HepG2 (cell line): ENCODE data around the gene FAM219A. TPM values are rescaled to one million over a fixed set of nuclear protein-coding genes. Genes with fewer than 3 reads are reported as not detected.

Experiments
- MTA1 ChIP-seq: sonication (generic); formaldehyde crosslinking; IDR thresholded peaks from 2 replicates; pipeline ENCODE4 v1.4.0; 2020; ENCODE audit warnings: missing genetic modification reagents, mild to moderate bottlenecking, borderline replicate concordance
- PAWR ChIP-seq: sonication (generic); formaldehyde crosslinking; IDR thresholded peaks from 2 replicates; pipeline ENCODE4 v1.4.0; 2020; ENCODE audit warnings: missing genetic modification reagents, mild to moderate bottlenecking, borderline replicate concordance
- PLRG1 ChIP-seq: fragments of 450-650 bp; conservative IDR thresholded peaks from 2 replicates; pipeline ENCODE4 v1.6.1; 2016
- RBAK ChIP-seq: sonication (generic); formaldehyde crosslinking; IDR thresholded peaks from 2 replicates; pipeline ENCODE4 v1.5.1; 2020; ENCODE audit warnings: mild to moderate bottlenecking, missing genetic modification reagents
- ZNF136 ChIP-seq: sonication (generic); formaldehyde crosslinking; IDR thresholded peaks from 2 replicates; pipeline ENCODE4 v1.8.1; 2022; ENCODE audit warnings: low read depth, mild to moderate bottlenecking, moderate library complexity, missing genetic modification reagents
- ZNF263 ChIP-seq: sonication (generic); formaldehyde crosslinking; IDR thresholded peaks from 2 replicates; pipeline ENCODE4 v1.4.0; 2020; ENCODE audit warnings: missing genetic modification reagents
- ZNF318 ChIP-seq: sonication (generic); formaldehyde crosslinking; IDR thresholded peaks from 2 replicates; pipeline ENCODE4 v1.4.0; 2020; ENCODE audit warnings: mild to moderate bottlenecking, missing genetic modification reagents
- ZNF550 ChIP-seq: sonication (generic); formaldehyde crosslinking; IDR thresholded peaks from 2 replicates; pipeline ENCODE4 v1.4.0; 2020; ENCODE audit warnings: mild to moderate bottlenecking, missing genetic modification reagents, borderline replicate concordance
- ZNF609 ChIP-seq: sonication (generic); formaldehyde crosslinking; IDR thresholded peaks from 2 replicates; pipeline ENCODE4 v1.4.0; 2020; ENCODE audit warnings: mild to moderate bottlenecking, missing genetic modification reagents, borderline replicate concordance
- polyA plus RNA-seq, 8 experiments: library from polyadenylated mRNA; depleted of rRNA in 3 of 8; stranded (reverse) in 7 of 8; unstranded in 1 of 8; fragments of >200 nt; fragmentation: Illumina TruSeq in 4 of 8; extraction: Trizol in 4 of 8; gene quantifications; 2 replicates each; pipeline versions ENCODE4 v1.2.1 to v1.2.3, GENCODE V29; 2011 to 2016; ENCODE audit warnings: low read depth in 4 of 8, missing spikeins in 1 of 8, mixed read lengths in 1 of 8; ENCODE audit not compliant: insufficient read depth in 1 of 8
- total RNA-seq, 5 experiments: library from RNA; depleted of rRNA; stranded (reverse); fragments of >200 nt; fragmentation: Illumina TruSeq; extraction: Trizol; gene quantifications; 2 replicates each; pipeline ENCODE4 v1.2.3, GENCODE V29; 2016; ENCODE audit warnings: low read depth in 1 of 5
- TF ChIP-seq, protein P1 (sequence below): sonication (generic); formaldehyde crosslinking; IDR thresholded peaks from 2 replicates; pipeline ENCODE4 v1.9.0; 2021; ENCODE audit warnings: missing genetic modification reagents, borderline replicate concordance
- TF ChIP-seq, protein P2 (sequence below): sonication (generic); formaldehyde crosslinking; IDR thresholded peaks from 2 replicates; pipeline ENCODE4 v1.9.0; 2021; ENCODE audit warnings: missing genetic modification reagents, borderline replicate concordance

FAM219A gene
- total and polyA plus RNA-seq, 2 of the 13 experiments (the other 11 are each of a cell fraction or from before 2014, with no cell fraction given): 3.9 to 6.4 TPM

DNA sequence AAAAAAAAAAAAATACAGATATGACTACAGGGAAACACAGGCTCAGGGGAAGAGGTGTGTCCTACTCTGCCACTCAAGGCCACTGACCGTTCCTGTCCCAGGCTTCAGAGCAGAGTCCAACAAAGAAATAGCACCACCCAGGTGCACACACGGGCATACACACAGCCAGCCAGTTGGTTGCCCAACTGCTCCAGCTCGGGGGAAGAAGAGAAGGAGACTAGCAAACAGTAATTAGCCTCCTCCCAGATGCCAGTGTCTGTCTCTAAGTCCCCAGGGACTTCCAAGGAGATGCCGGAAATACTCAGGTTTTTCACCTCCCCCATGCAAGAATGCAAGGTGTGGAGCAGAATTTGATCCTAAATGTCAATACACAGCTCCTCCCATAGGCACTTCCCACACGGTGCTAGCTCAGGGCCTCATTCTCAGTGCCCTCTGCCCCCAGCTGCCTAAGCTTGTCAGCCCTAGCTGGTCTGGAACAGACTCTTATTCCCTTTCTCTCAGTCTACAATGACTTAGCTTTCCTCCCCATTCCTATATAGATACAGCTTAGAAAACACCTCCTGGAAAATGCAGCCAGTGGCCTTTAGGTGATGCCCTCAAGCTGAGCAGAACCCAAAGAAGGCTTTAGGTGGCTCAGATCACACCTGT is 83.3 kb downstream of the FAM219A start (continued):
- TF ChIP-seq, protein P1, sequence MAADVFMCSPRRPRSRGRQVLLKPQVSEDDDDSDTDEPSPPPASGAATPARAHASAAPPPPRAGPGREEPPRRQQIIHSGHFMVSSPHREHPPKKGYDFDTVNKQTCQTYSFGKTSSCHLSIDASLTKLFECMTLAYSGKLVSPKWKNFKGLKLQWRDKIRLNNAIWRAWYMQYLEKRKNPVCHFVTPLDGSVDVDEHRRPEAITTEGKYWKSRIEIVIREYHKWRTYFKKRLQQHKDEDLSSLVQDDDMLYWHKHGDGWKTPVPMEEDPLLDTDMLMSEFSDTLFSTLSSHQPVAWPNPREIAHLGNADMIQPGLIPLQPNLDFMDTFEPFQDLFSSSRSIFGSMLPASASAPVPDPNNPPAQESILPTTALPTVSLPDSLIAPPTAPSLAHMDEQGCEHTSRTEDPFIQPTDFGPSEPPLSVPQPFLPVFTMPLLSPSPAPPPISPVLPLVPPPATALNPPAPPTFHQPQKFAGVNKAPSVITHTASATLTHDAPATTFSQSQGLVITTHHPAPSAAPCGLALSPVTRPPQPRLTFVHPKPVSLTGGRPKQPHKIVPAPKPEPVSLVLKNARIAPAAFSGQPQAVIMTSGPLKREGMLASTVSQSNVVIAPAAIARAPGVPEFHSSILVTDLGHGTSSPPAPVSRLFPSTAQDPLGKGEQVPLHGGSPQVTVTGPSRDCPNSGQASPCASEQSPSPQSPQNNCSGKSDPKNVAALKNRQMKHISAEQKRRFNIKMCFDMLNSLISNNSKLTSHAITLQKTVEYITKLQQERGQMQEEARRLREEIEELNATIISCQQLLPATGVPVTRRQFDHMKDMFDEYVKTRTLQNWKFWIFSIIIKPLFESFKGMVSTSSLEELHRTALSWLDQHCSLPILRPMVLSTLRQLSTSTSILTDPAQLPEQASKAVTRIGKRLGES (CRISPR knock-in tag): no peak
- TF ChIP-seq ZNF318 (0 out of 2 replicates have a peak, but pooled peaks have one; percentile 23), RBAK (CRISPR knock-in tag) (no peak), ZNF609 (CRISPR knock-in tag) (peak; percentile 49; the same call in 1 of the 2 replicates), PAWR (no peak), ZNF263 (CRISPR knock-in tag) (no peak), MTA1 (CRISPR knock-in tag) (peak; percentile 48; the same call in 1 of the 2 replicates), PLRG1 (no peak), ZNF550 (CRISPR knock-in tag) (no peak), ZNF136 (CRISPR knock-in tag) (no peak)
- TF ChIP-seq, protein P2, sequence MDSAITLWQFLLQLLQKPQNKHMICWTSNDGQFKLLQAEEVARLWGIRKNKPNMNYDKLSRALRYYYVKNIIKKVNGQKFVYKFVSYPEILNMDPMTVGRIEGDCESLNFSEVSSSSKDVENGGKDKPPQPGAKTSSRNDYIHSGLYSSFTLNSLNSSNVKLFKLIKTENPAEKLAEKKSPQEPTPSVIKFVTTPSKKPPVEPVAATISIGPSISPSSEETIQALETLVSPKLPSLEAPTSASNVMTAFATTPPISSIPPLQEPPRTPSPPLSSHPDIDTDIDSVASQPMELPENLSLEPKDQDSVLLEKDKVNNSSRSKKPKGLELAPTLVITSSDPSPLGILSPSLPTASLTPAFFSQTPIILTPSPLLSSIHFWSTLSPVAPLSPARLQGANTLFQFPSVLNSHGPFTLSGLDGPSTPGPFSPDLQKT (CRISPR knock-in tag): no peak
